OCI-LY3 (cell line): ENCODE measurements around the gene PID1.

ENCODE experiments used
- CTCF ChIP-seq: fragments of 200-600, 300-600 bp; sonication (generic); IDR thresholded peaks from 2 replicates; pipeline ENCODE4 v1.5.1; 2014; ENCODE audit warnings: antibody characterized with exemption, low read length, low read depth
- EZH2phosphoT487 ChIP-seq: fragments of 200-600 bp; shearing (Covaris generic); IDR thresholded peaks from 2 replicates; pipeline ENCODE4 v1.6.1; 2018; ENCODE audit warnings: antibody characterized with exemption, mixed run types, low read depth

- TF ChIP-seq CTCF (no peak), EZH2phosphoT487 (no peak)
Measured at GRCh38 chr2:229071292-229071976, 199.7 kb downstream of the PID1 start.
